Mesenchymal stem cell (in vitro differentiated cells and primary cell): Measurements from ENCODE around the gene RBM23.

ENCODE experiments used
- DNase-seq: peaks from one replicate; pipeline ENCODE4 v3.0.0-alpha.2; 2013
- H2AFZ ChIP-seq: one replicate; pipeline ENCODE4 v1.6.1; 2013; ENCODE audit warnings: low read depth, mild to moderate bottlenecking, control low read depth, inconsistent platforms, low read length, moderate library complexity
- H2AK5ac ChIP-seq: 2 replicates; pipeline ENCODE4 v1.6.1; 2013; ENCODE audit warnings: low read length, moderate library complexity, mild to moderate bottlenecking, inconsistent platforms; ENCODE audit not compliant: severe bottlenecking
- H2BK120ac ChIP-seq: one replicate; pipeline ENCODE4 v1.6.1; 2013; ENCODE audit warnings: low read depth, mild to moderate bottlenecking, inconsistent platforms, low read length, moderate library complexity
- H2BK12ac ChIP-seq, 2 experiments: one replicate each; pipeline ENCODE4 v1.6.1; 2013; ENCODE audit warnings: inconsistent platforms in 2 of 2, low read length in 2 of 2, mild to moderate bottlenecking in 2 of 2, moderate library complexity in 2 of 2, control low read depth in 1 of 2
- H2BK15ac ChIP-seq: one replicate; pipeline ENCODE4 v1.6.1; 2013; ENCODE audit warnings: mild to moderate bottlenecking, low read depth, inconsistent platforms; ENCODE audit not compliant: poor library complexity, severe bottlenecking
- H2BK5ac ChIP-seq: 2 replicates; pipeline ENCODE4 v1.6.1; 2013; ENCODE audit warnings: low read depth, mild to moderate bottlenecking, low read length, control low read depth, inconsistent platforms; ENCODE audit not compliant: poor library complexity, severe bottlenecking
- H3K14ac ChIP-seq, 2 experiments: one replicate each; pipeline ENCODE4 v1.6.1; 2013; ENCODE audit warnings: inconsistent platforms in 2 of 2, low read length in 2 of 2, control low read depth in 1 of 2, mild to moderate bottlenecking in 1 of 2, moderate library complexity in 1 of 2
- H3K18ac ChIP-seq, 2 experiments: one replicate each; pipeline ENCODE4 v1.6.1; 2013; ENCODE audit warnings: inconsistent platforms in 2 of 2, low read length in 2 of 2, control low read depth in 1 of 2, low read depth in 1 of 2, mild to moderate bottlenecking in 1 of 2
- H3K23ac ChIP-seq, 2 experiments: one replicate each; pipeline ENCODE4 v1.6.1; 2013; ENCODE audit warnings: inconsistent platforms in 2 of 2, low read length in 2 of 2, mild to moderate bottlenecking in 2 of 2, moderate library complexity in 2 of 2, control low read depth in 1 of 2
- H3K27ac ChIP-seq: 2 replicates; pipeline ENCODE4 v1.5.1; 2013; ENCODE audit warnings: mild to moderate bottlenecking, moderate library complexity, low read length, control low read depth, inconsistent platforms; ENCODE audit not compliant: poor library complexity, severe bottlenecking
- H3K27me3 ChIP-seq, 2 experiments: 2 replicates each; pipeline versions ENCODE4 v1.6.1 to v1.7.0; 2013; ENCODE audit warnings: low read length in 2 of 2, mild to moderate bottlenecking in 2 of 2, moderate library complexity in 2 of 2, control low read depth in 1 of 2, inconsistent platforms in 1 of 2; ENCODE audit not compliant: control insufficient read depth in 1 of 2, insufficient read depth in 1 of 2
- H3K36me3 ChIP-seq, 2 experiments: 2 replicates each; pipeline versions ENCODE4 v1.6.1 to v1.7.0; 2013; ENCODE audit warnings: low read length in 2 of 2, control low read depth in 1 of 2, inconsistent platforms in 1 of 2, low read depth in 1 of 2, mild to moderate bottlenecking in 1 of 2; ENCODE audit not compliant: insufficient read depth in 2 of 2, control insufficient read depth in 1 of 2
- H3K4ac ChIP-seq, 2 experiments: one replicate each; pipeline ENCODE4 v1.6.1; 2013; ENCODE audit warnings: inconsistent platforms in 2 of 2, low read length in 2 of 2, mild to moderate bottlenecking in 2 of 2, moderate library complexity in 2 of 2, control low read depth in 1 of 2, low read depth in 1 of 2
- H3K4me1 ChIP-seq: 2 replicates; pipeline ENCODE4 v1.6.1; 2013; ENCODE audit warnings: low read depth, low read length, control low read depth; ENCODE audit not compliant: control insufficient read depth, insufficient read depth
- H3K4me2 ChIP-seq: 2 replicates; pipeline ENCODE4 v1.6.1; 2013; ENCODE audit warnings: low read length, mild to moderate bottlenecking, inconsistent platforms; ENCODE audit not compliant: poor library complexity, severe bottlenecking
- H3K4me3 ChIP-seq, 2 experiments: 2 replicates each; pipeline versions ENCODE4 v1.5.1 to v1.7.0; 2013; ENCODE audit warnings: low read length in 2 of 2, mild to moderate bottlenecking in 2 of 2, control low read depth in 1 of 2, low read depth in 1 of 2; ENCODE audit not compliant: insufficient read depth in 1 of 2
- H3K79me1 ChIP-seq: replicated peaks from 2 replicates; pipeline ENCODE4 v1.6.1; 2013; ENCODE audit warnings: mild to moderate bottlenecking, control low read depth, low read length, inconsistent platforms; ENCODE audit not compliant: poor library complexity, severe bottlenecking
- H3K9ac ChIP-seq: 2 replicates; pipeline ENCODE4 v1.7.0; 2013; ENCODE audit warnings: mild to moderate bottlenecking, low read length, moderate library complexity
- H3K9me3 ChIP-seq: 2 replicates; pipeline ENCODE4 v1.7.0; 2013; ENCODE audit warnings: mild to moderate bottlenecking, low read length; ENCODE audit not compliant: control insufficient read depth
- H4K8ac ChIP-seq: one replicate; pipeline ENCODE4 v1.6.1; 2013; ENCODE audit warnings: inconsistent platforms, mild to moderate bottlenecking, low read length, moderate library complexity
- H4K91ac ChIP-seq: one replicate; pipeline ENCODE4 v1.6.1; 2013; ENCODE audit warnings: mild to moderate bottlenecking, low read length, inconsistent platforms
- WGBS: methylation state at CpG from one replicate; pipeline ENCODE4 v1.1.7; 2013; ENCODE audit warnings: mixed read lengths; 5-methylcytosine and 5-hydroxymethylcytosine counted together

The RBM23 gene

GRCh38 chr14:22895402-22895801, 23.5 kb downstream of the RBM23 start:
- Histone ChIP-seq H2AK5ac (no peak overlapping the region), H3K18ac (no peak overlapping the region), H3K79me1 (no peaks in the 10 kb centered on the region), H3K9me3 (no peaks in the 10 kb centered on the region), H3K4me2 (no peak overlapping the region), H3K27ac (no peak overlapping the region), H3K14ac (no peak overlapping the region), H2BK12ac (no peak overlapping the region), H3K4ac (no peak overlapping the region), H3K23ac (no peak overlapping the region), H4K8ac (no peak overlapping the region), H3K36me3 (peaks cover 2 to 7% of the 10 kb centered on the region in 2 experiments), H2BK120ac (no peak overlapping the region), H4K91ac (no peak overlapping the region), H3K4me1 (no peaks in the 10 kb centered on the region), H2AFZ (no peak overlapping the region), H3K4me3 (no peak overlapping the region), H2BK5ac (no peak overlapping the region), H3K9ac (no peak overlapping the region), H3K27me3 (no peaks in the 10 kb centered on the region), H2BK15ac (no peak overlapping the region)
- 100% methylated on average over 1 of the region's 1 CpG for WGBS
- no peak for DNase-seq

GRCh38 chr14:22893706-22894105, 25.2 kb downstream of the RBM23 start:
- H3K36me3 ChIP-seq, result peaks cover 0 to 7% of the 10 kb centered on the region in 2 experiments
- no peak overlapping the region for H2AFZ ChIP-seq
- H3K27me3 ChIP-seq, result no peaks in the 10 kb centered on the region
- no peak overlapping the region for H3K18ac ChIP-seq
- H2BK5ac ChIP-seq, result no peak overlapping the region
- H3K4me2 ChIP-seq, result no peak overlapping the region
- H4K8ac ChIP-seq, result no peak overlapping the region
- no peak overlapping the region for H4K91ac ChIP-seq
- H2BK12ac ChIP-seq, result no peak overlapping the region
- H3K4ac ChIP-seq, result no peak overlapping the region
- peaks cover 2% of the 10 kb centered on the region for H3K79me1 ChIP-seq
- no peak overlapping the region for H2BK120ac ChIP-seq
- H2BK15ac ChIP-seq, result no peak overlapping the region
- no peak overlapping the region for H3K9ac ChIP-seq
- no peak overlapping the region for H2AK5ac ChIP-seq
- 95% methylated on average over 3 of the region's 4 CpGs for WGBS
- DNase-seq, result no peak
- H3K27ac ChIP-seq, result no peak overlapping the region
- H3K23ac ChIP-seq, result no peak overlapping the region
- H3K9me3 ChIP-seq, result no peaks in the 10 kb centered on the region
- H3K4me1 ChIP-seq, result no peaks in the 10 kb centered on the region
- no peak overlapping the region for H3K4me3 ChIP-seq
- no peak overlapping the region for H3K14ac ChIP-seq

- no peak overlapping the region for H2AFZ ChIP-seq
- no peak overlapping the region for H2AK5ac ChIP-seq
- no peak overlapping the region for H4K8ac ChIP-seq
- no peaks in the 10 kb centered on the region for H3K9me3 ChIP-seq
- no peak overlapping the region for H3K4ac ChIP-seq
- H2BK5ac ChIP-seq, result no peak overlapping the region
- H3K23ac ChIP-seq, result no peak overlapping the region
- no peak overlapping the region for H3K18ac ChIP-seq
- H3K79me1 ChIP-seq, result peaks cover 6% of the 10 kb centered on the region
- H3K4me3 ChIP-seq, result no peak overlapping the region
- peaks cover 5% of the 10 kb centered on the region for H3K4me1 ChIP-seq
- peaks cover 0 to 11% of the 10 kb centered on the region in 2 experiments for H3K36me3 ChIP-seq
- no peak overlapping the region for H2BK120ac ChIP-seq
- DNase-seq, result no peak
- H3K4me2 ChIP-seq, result no peak overlapping the region
- no peak overlapping the region for H3K27ac ChIP-seq
- H3K27me3 ChIP-seq, result no peaks in the 10 kb centered on the region
- H2BK15ac ChIP-seq, result no peak overlapping the region
- no peak overlapping the region for H2BK12ac ChIP-seq
- WGBS, result 90% methylated on average over 7 of the region's 7 CpGs
- no peak overlapping the region for H4K91ac ChIP-seq
- no peak overlapping the region for H3K9ac ChIP-seq
- no peak overlapping the region for H3K14ac ChIP-seq
These were observed 26.5 kb downstream of the RBM23 start for GRCh38 chr14:22892488-22892887.

GRCh38 chr14:22890416-22890815, 28.5 kb downstream of the RBM23 start:
- H2BK120ac ChIP-seq, result no peak overlapping the region
- 98% methylated on average over 1 of the region's 1 CpG for WGBS
- H3K27me3 ChIP-seq, result no peaks in the 10 kb centered on the region

More at GRCh38 chr14:22890416-22890815, 28.5 kb downstream of the RBM23 start:
- Histone ChIP-seq H3K27ac (no peak overlapping the region), H3K23ac (no peak overlapping the region), H3K9me3 (no peaks in the 10 kb centered on the region), H4K8ac (no peak overlapping the region), H2AK5ac (no peak overlapping the region), H2BK15ac (no peak overlapping the region), H3K18ac (no peak overlapping the region), H3K9ac (no peak overlapping the region), H3K4ac (no peak overlapping the region), H2BK12ac (no peak overlapping the region), H3K14ac (no peak overlapping the region), H3K36me3 (peaks cover 0 to 11% of the 10 kb centered on the region in 2 experiments), H3K4me1 (peaks cover 11% of the 10 kb centered on the region), H3K4me2 (no peak overlapping the region), H3K79me1 (peaks cover 6% of the 10 kb centered on the region), H3K4me3 (no peak overlapping the region), H2AFZ (no peak overlapping the region), H4K91ac (no peak overlapping the region), H2BK5ac (no peak overlapping the region)
- DNase-seq, result no peak
